ENCODE data around the gene PCYT2.

Gene PCYT2

DNA sequence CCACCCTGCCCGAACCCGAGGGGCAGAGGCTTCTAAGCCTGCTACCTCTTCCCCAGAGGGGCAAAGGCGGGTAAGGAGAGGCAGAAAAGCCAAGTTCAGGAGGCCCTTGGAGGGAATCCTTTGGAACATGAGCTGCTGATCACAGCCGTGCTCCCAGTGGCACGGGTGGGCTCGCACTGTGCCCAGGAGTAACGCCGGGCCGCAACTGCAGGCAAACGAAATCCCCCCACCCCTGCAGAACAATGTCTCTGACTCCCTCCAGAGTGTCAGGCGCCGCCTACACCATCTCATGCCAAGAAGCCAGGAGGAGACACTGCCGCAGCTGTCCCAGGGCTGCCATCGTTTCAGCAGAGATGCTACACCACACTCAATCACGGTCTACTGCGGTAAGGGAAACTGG, 59.8 kb downstream of the PCYT2 start:
- DNase-seq (ENCODE audit: low read depth): no peak
